ENCODE results near the gene SERTM2.

DNA sequence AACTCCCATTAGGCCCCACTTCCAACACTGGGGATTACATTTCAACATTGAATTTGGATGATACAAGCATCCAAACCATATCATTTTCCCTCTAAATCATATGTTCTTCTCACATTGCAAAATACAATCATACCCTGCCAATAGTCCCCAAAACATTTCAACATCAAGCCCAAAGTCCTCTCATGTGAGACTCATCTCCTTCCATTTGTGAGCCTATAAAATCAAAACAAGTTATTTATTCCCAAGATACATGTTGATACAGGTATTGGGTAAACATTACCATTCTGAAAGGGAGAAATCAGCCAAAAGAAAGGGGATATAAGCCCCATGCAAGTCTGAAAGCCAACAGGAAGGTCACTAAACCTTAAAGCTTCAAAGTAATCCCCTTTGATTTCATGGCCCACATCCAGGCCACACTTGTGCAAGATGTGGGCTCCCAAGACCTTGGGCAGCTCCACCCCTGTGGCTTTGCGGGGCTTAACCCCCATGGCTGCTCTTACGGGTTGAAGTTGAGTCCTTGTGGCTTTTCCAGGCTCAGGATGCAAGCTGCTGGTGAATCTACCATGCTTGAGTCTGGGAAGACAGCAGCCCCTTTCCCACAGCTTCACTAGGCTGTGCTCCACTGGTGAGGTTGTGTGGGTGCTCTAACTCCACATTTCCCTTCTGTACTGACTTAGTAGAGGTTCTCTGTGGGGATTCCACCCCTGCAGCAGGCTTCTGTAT is 40.6 kb upstream of the SERTM2 start:
- TF ChIP-seq, protein P1, sequence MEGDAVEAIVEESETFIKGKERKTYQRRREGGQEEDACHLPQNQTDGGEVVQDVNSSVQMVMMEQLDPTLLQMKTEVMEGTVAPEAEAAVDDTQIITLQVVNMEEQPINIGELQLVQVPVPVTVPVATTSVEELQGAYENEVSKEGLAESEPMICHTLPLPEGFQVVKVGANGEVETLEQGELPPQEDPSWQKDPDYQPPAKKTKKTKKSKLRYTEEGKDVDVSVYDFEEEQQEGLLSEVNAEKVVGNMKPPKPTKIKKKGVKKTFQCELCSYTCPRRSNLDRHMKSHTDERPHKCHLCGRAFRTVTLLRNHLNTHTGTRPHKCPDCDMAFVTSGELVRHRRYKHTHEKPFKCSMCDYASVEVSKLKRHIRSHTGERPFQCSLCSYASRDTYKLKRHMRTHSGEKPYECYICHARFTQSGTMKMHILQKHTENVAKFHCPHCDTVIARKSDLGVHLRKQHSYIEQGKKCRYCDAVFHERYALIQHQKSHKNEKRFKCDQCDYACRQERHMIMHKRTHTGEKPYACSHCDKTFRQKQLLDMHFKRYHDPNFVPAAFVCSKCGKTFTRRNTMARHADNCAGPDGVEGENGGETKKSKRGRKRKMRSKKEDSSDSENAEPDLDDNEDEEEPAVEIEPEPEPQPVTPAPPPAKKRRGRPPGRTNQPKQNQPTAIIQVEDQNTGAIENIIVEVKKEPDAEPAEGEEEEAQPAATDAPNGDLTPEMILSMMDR (IDR thresholded peaks at IDR 0.05; ENCODE audit: insufficient read depth, low read depth, low read length): no peak
- TF ChIP-seq EZH2 (IDR thresholded peaks at IDR 0.05; ENCODE audit: insufficient read depth, low read length): no peak

Measured in astrocyte (in vitro differentiated cells and primary cell).